Neuron (in vitro differentiated cells): ENCODE measurements around the gene LYPLAL1.
A peak's percentile ranks its signal among the peaks of the same experiment; 100 is the strongest.

Experiments
- H2AFZ ChIP-seq: one replicate; pipeline ENCODE4 v1.6.1; 2013; ENCODE audit warnings: low read depth, mild to moderate bottlenecking, inconsistent platforms, low read length, moderate library complexity
- H3K27me3 ChIP-seq: one replicate; pipeline ENCODE4 v1.6.1; 2013; ENCODE audit warnings: low read length; ENCODE audit not compliant: insufficient read depth
- H3K36me3 ChIP-seq: one replicate; pipeline ENCODE4 v1.6.1; 2013; ENCODE audit warnings: low read length; ENCODE audit not compliant: insufficient read depth
- H3K4me1 ChIP-seq: one replicate; pipeline ENCODE4 v1.6.1; 2013; ENCODE audit warnings: low read length; ENCODE audit not compliant: insufficient read depth
- H3K4me3 ChIP-seq: 2 replicates; pipeline ENCODE4 v1.5.1; 2013; ENCODE audit warnings: mild to moderate bottlenecking, low read length, moderate library complexity
- H3K9me3 ChIP-seq: one replicate; pipeline ENCODE4 v1.6.1; 2013; ENCODE audit warnings: low read length

LYPLAL1 gene

GRCh38 chr1:219173758-219174459, at the start of gene LYPLAL1:
Gene LYPLAL1, plus strand, starts transcription at chr1:219173878. Its CDS starts 13 bp downstream, at chr1:219173891.
- no peaks in the 10 kb centered on the region for H3K27me3 ChIP-seq
- H3K36me3 ChIP-seq: peaks cover 4% of the 10 kb centered on the region
- no peaks in the 10 kb centered on the region for H3K9me3 ChIP-seq
- peaks cover 13% of the 10 kb centered on the region for H3K4me1 ChIP-seq
- peak within 1 kb of the TSS; percentile 95 for H2AFZ ChIP-seq
- peak within 1 kb of the TSS; percentile 76 for H3K4me3 ChIP-seq

DNA sequence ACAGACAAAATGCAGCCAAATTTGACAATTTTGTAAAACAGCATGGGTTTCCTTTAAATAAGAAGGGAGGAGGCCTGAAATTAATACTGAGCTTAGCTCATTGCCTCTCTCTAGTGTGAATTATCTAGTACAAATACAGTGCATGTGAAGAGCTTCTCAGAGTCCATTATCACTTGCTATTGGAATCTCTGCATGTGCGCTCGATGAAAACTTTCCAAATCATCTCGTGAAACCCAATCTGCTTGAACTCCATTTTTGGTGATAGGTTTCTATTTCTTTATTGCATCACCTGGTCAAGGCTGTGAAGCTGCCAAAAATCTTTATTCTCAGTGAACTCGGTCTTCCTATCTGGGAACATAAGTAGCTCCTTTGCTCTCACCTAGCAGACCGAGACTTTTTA, 49.5 kb upstream of the LYPLAL1 start:
- Histone ChIP-seq H3K27me3 (no peaks in the 10 kb centered on the region), H3K4me1 (no peaks in the 10 kb centered on the region), H3K36me3 (no peaks in the 10 kb centered on the region), H2AFZ (no peak overlapping the region), H3K4me3 (no peak overlapping the region), H3K9me3 (no peaks in the 10 kb centered on the region)

GRCh38 chr1:219125342-219125741, 48.3 kb upstream of the LYPLAL1 start:
- no peak overlapping the region for H3K4me3 ChIP-seq
- no peaks in the 10 kb centered on the region for H3K36me3 ChIP-seq
- no peak overlapping the region for H2AFZ ChIP-seq
- no peaks in the 10 kb centered on the region for H3K9me3 ChIP-seq
- H3K4me1 ChIP-seq: no peaks in the 10 kb centered on the region
- no peaks in the 10 kb centered on the region for H3K27me3 ChIP-seq

- Histone ChIP-seq H3K4me1 (no peaks in the 10 kb centered on the region), H3K4me3 (no peak overlapping the region), H3K9me3 (no peaks in the 10 kb centered on the region), H3K27me3 (no peaks in the 10 kb centered on the region), H3K36me3 (no peaks in the 10 kb centered on the region), H2AFZ (no peak overlapping the region)
These were observed 47.3 kb upstream of the LYPLAL1 start for GRCh38 chr1:219126377-219126776.

GRCh38 chr1:219128957-219129356, 44.7 kb upstream of the LYPLAL1 start:
- Histone ChIP-seq H3K36me3 (no peaks in the 10 kb centered on the region), H3K9me3 (no peaks in the 10 kb centered on the region), H2AFZ (no peak overlapping the region), H3K4me1 (no peaks in the 10 kb centered on the region), H3K27me3 (no peaks in the 10 kb centered on the region), H3K4me3 (no peak overlapping the region)

GRCh38 chr1:219130366-219130935, 43.2 kb upstream of the LYPLAL1 start:
- Histone ChIP-seq H3K36me3 (no peaks in the 10 kb centered on the region), H2AFZ (no peak overlapping the region), H3K4me1 (no peaks in the 10 kb centered on the region), H3K9me3 (no peaks in the 10 kb centered on the region), H3K4me3 (no peak overlapping the region), H3K27me3 (no peaks in the 10 kb centered on the region)

GRCh38 chr1:219132939-219133338, 40.7 kb upstream of the LYPLAL1 start:
- Histone ChIP-seq H3K36me3 (no peaks in the 10 kb centered on the region), H3K4me3 (no peak overlapping the region), H3K9me3 (no peaks in the 10 kb centered on the region), H3K27me3 (no peaks in the 10 kb centered on the region), H3K4me1 (no peaks in the 10 kb centered on the region), H2AFZ (no peak overlapping the region)

- H3K9me3 ChIP-seq: no peaks in the 10 kb centered on the region
- H3K4me3 ChIP-seq: no peak overlapping the region
- H3K36me3 ChIP-seq: no peaks in the 10 kb centered on the region
- H3K27me3 ChIP-seq: no peaks in the 10 kb centered on the region
- H2AFZ ChIP-seq: no peak overlapping the region
- no peaks in the 10 kb centered on the region for H3K4me1 ChIP-seq
These were observed 34.9 kb upstream of the LYPLAL1 start for GRCh38 chr1:219138747-219139146.

DNA sequence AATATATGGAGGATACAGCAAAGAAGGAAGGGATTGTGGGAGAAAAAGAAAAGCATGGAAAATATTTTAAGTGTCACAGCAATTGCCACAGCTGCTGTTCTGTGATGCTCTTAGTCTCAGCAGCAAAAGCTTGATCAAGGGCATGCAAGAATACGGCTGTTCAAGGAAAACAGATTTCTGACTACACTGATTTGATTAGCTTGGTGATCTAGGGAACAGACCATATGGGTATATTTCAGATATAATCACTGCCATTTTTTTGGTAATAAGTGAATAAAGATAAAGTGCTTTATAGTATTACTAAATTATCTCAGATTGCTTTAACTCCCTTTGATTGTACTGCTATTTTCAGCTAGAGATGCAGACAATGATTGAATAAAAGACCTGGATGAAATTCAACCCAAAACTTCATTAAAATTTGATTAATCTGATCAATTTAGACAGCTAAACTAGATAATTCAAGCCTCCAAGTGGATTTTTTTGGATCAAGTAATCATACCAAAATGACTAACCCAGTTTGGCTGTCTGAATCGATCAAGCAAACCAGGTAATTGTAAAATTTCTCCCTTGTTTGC, 33.3 kb upstream of the LYPLAL1 start:
- Histone ChIP-seq H3K9me3 (no peaks in the 10 kb centered on the region), H3K4me1 (no peaks in the 10 kb centered on the region), H3K36me3 (no peaks in the 10 kb centered on the region)

DNA sequence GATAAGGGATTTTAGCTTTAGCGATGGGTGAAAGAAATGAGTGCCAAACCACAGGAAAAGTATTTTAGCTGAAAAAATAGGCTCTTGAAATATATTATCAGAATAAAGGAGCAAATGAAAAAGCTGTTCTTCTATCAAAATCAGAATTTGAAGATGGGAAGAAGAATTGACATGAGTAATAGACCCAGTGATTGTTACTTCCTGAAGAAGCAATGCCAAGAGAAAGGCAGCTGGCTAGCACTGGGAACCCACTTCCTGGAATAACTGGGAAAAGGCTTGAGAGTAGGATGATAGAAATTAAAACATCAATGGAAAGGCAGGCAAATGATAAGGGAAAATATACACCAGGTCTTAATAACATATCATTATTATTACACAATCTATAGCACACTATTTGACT, 29.9 kb upstream of the LYPLAL1 start:
- no peaks in the 10 kb centered on the region for H3K4me1 ChIP-seq
- no peak overlapping the region for H2AFZ ChIP-seq
- H3K9me3 ChIP-seq: no peaks in the 10 kb centered on the region
- H3K4me3 ChIP-seq: no peak overlapping the region
- no peaks in the 10 kb centered on the region for H3K27me3 ChIP-seq
- no peaks in the 10 kb centered on the region for H3K36me3 ChIP-seq

More for the DNA sequence above, 33.3 kb upstream of the LYPLAL1 start:
- Histone ChIP-seq H2AFZ (no peak overlapping the region), H3K27me3 (no peaks in the 10 kb centered on the region), H3K4me3 (no peak overlapping the region)

DNA sequence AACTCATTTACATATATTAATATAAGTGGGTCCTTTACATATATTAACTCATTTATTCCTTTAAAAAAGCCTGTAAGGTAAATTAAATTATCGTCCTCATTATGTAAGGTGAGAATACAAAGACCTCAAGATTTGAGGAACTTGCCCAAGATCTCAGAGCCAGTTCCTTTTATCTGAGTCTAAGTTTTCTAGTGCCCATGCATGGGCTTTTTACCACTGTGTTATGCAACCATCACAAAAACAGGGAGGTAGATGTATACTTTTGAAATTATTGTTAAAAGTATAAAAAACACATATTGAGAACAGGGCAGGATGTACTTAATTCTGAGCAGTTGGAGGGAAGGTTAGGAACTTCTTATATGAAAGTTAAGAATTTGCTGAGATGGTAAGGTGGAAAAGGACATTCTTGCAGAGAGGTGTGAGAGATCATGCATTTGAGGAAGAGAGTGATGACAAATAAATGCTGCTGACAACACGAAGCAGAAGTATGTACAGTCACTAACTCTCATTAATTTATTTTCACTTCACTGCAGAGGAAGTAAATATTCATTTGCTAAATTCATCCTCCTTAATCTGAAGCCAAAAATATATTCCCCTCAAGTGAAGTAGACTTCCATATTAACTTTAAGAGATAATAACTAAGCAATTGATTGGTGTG, 28.9 kb upstream of the LYPLAL1 start:
- no peak overlapping the region for H2AFZ ChIP-seq

GRCh38 chr1:219147571-219148019, 26.1 kb upstream of the LYPLAL1 start:
- H3K4me1 ChIP-seq: no peaks in the 10 kb centered on the region
- H2AFZ ChIP-seq: no peak overlapping the region
- H3K27me3 ChIP-seq: no peaks in the 10 kb centered on the region
- no peaks in the 10 kb centered on the region for H3K9me3 ChIP-seq
- H3K4me3 ChIP-seq: no peak overlapping the region
- H3K36me3 ChIP-seq: no peaks in the 10 kb centered on the region

More for the DNA sequence above, 28.9 kb upstream of the LYPLAL1 start:
- Histone ChIP-seq H3K4me3 (no peak overlapping the region), H3K36me3 (no peaks in the 10 kb centered on the region), H3K9me3 (no peaks in the 10 kb centered on the region), H3K4me1 (no peaks in the 10 kb centered on the region), H3K27me3 (no peaks in the 10 kb centered on the region)

- Histone ChIP-seq H2AFZ (no peak overlapping the region), H3K27me3 (no peaks in the 10 kb centered on the region), H3K4me1 (no peaks in the 10 kb centered on the region), H3K4me3 (no peak overlapping the region), H3K9me3 (no peaks in the 10 kb centered on the region), H3K36me3 (no peaks in the 10 kb centered on the region)
These were observed 24.6 kb upstream of the LYPLAL1 start for GRCh38 chr1:219149009-219149577.
